Loucy (cell line): Measurements from ENCODE around the gene ARHGAP32.

Experiments
- H2AFZ ChIP-seq: fragments of 200-600 bp; sonication (generic); 2 replicates; pipeline ENCODE4 v1.6.0; 2016; ENCODE audit warnings: antibody characterized with exemption, mild to moderate bottlenecking, low read length, moderate library complexity
- H3F3A ChIP-seq: fragments of 200-600 bp; 2 replicates; pipeline ENCODE4 v1.6.0; 2016; ENCODE audit warnings: antibody characterized with exemption, low read depth, mild to moderate bottlenecking
- H3K27me3 ChIP-seq: fragments of 200-600 bp; sonication (generic); 2 replicates; pipeline ENCODE4 v1.6.1; 2014; ENCODE audit warnings: low read length, mild to moderate bottlenecking; ENCODE audit not compliant: insufficient read depth, poor library complexity, severe bottlenecking
- H3K36me3 ChIP-seq: fragments of 200-600 bp; sonication (generic); 2 replicates; pipeline ENCODE4 v1.6.1; 2016; ENCODE audit warnings: low read length; ENCODE audit not compliant: insufficient read depth
- H3K4me1 ChIP-seq: fragments of 200-600 bp; sonication (generic); 2 replicates; pipeline ENCODE4 v1.5.1; 2014; ENCODE audit warnings: low read length, mild to moderate bottlenecking; ENCODE audit not compliant: insufficient read depth, poor library complexity, severe bottlenecking
- H3K4me2 ChIP-seq: fragments of 200-600 bp; sonication (generic); 2 replicates; pipeline ENCODE4 v1.6.0; 2014; ENCODE audit warnings: antibody characterized with exemption, low read length, low read depth, mild to moderate bottlenecking; ENCODE audit not compliant: poor library complexity, severe bottlenecking
- H3K4me3 ChIP-seq: fragments of 200-600 bp; sonication (generic); 2 replicates; pipeline ENCODE4 v1.5.1; 2014; ENCODE audit warnings: low read length, mild to moderate bottlenecking, mixed read lengths; ENCODE audit not compliant: poor library complexity, severe bottlenecking
- H3K79me2 ChIP-seq: fragments of 200-600 bp; sonication (generic); 2 replicates; pipeline ENCODE4 v1.6.1; 2014; ENCODE audit warnings: low read length; ENCODE audit not compliant: insufficient read depth
- H3K9ac ChIP-seq: fragments of 200-600 bp; sonication (generic); 2 replicates; pipeline ENCODE4 v1.6.0; 2014; ENCODE audit warnings: mild to moderate bottlenecking, low read depth, low read length, moderate library complexity; ENCODE audit not compliant: poor library complexity, severe bottlenecking
- H3K9me2 ChIP-seq: fragments of 200-600 bp; sonication (generic); replicated peaks from 2 replicates; pipeline ENCODE4 v1.6.1; 2016; ENCODE audit warnings: low read depth, low read length, mixed read lengths
- H3K9me3 ChIP-seq: fragments of 200-600 bp; sonication (generic); 2 replicates; pipeline ENCODE4 v1.6.1; 2014; ENCODE audit warnings: mild to moderate bottlenecking, antibody characterized with exemption, low read length, low read depth; ENCODE audit not compliant: insufficient read depth
- H4K20me1 ChIP-seq: fragments of 200-600 bp; sonication (generic); 2 replicates; pipeline ENCODE4 v1.6.0; 2014; ENCODE audit warnings: antibody characterized with exemption, low read length, mild to moderate bottlenecking; ENCODE audit not compliant: insufficient read depth, poor library complexity, severe bottlenecking
- CTCF ChIP-seq: fragments of 200-600 bp; sonication (generic); conservative IDR thresholded peaks from 2 replicates; pipeline ENCODE4 v1.5.1; 2014; ENCODE audit warnings: mild to moderate bottlenecking, antibody characterized with exemption, low read length
- EZH2phosphoT487 ChIP-seq: fragments of 200-600 bp; IDR thresholded peaks from 2 replicates; pipeline ENCODE4 v1.6.1; 2018; ENCODE audit warnings: antibody characterized with exemption, mild to moderate bottlenecking, moderate library complexity, borderline replicate concordance

ARHGAP32 gene

GRCh38 chr11:129208863-129209262, 16.7 kb upstream of the ARHGAP32 start:
- H3K36me3 ChIP-seq, result no peaks in the 10 kb centered on the region
- no peak overlapping the region for H3K4me2 ChIP-seq
- peaks cover 34% of the 10 kb centered on the region; the same call in 1 of the 2 replicates for H3K79me2 ChIP-seq

GRCh38 chr11:129204150-129204838, 12.2 kb upstream of the ARHGAP32 start:
- H2AFZ ChIP-seq, result no peak overlapping the region
- peaks cover 7% of the 10 kb centered on the region for H3K4me1 ChIP-seq
- H3K9ac ChIP-seq, result no peak overlapping the region
- peaks cover 7% of the 10 kb centered on the region; the same call in 1 of the 2 replicates for H3K9me3 ChIP-seq
- H3K9me2 ChIP-seq, result no peaks in the 10 kb centered on the region
- TF ChIP-seq EZH2phosphoT487 (no peak), CTCF (no peak)
- H3K36me3 ChIP-seq, result no peaks in the 10 kb centered on the region
- H3K4me2 ChIP-seq, result no peak overlapping the region
- no peaks in the 10 kb centered on the region for H3K27me3 ChIP-seq
- 0 out of 2 replicates have a peak, but pooled peaks cover 18% of the 10 kb centered on the region for H3K79me2 ChIP-seq
- no peaks in the 10 kb centered on the region for H3F3A ChIP-seq
- no peak overlapping the region for H3K4me3 ChIP-seq
- H4K20me1 ChIP-seq, result no peaks in the 10 kb centered on the region

More at GRCh38 chr11:129208863-129209262, 16.7 kb upstream of the ARHGAP32 start:
- no peaks in the 10 kb centered on the region for H3K27me3 ChIP-seq
- peaks cover 7% of the 10 kb centered on the region for H3K4me1 ChIP-seq
- no peaks in the 10 kb centered on the region for H3F3A ChIP-seq
- H2AFZ ChIP-seq, result no peak overlapping the region
- no peaks in the 10 kb centered on the region for H3K9me3 ChIP-seq
- no peak overlapping the region for H3K9ac ChIP-seq
- no peaks in the 10 kb centered on the region for H3K9me2 ChIP-seq
- no peak for TF ChIP-seq EZH2phosphoT487
- TF ChIP-seq CTCF, result no peak
- no peaks in the 10 kb centered on the region for H4K20me1 ChIP-seq
- H3K4me3 ChIP-seq, result no peak overlapping the region

DNA sequence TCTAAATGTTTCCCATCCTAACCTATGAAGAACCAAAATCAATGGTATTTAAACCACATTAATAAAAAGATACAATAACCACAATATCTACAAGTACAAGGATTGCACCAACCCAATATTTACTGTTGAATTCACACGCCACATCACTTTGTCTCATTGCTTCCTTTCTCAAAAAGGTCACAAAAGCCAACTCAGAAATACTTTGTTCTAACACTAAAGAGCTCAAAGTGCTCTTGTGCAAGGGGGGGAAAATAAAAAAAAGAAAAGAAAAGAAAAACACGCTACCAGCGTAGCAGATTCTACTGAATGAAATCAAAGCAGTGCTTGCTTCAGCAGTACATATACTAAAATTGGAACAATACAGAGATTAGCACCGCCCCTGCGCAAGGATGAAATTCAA, 10.5 kb upstream of the ARHGAP32 start:
- H3K36me3 ChIP-seq, result no peaks in the 10 kb centered on the region
- no peaks in the 10 kb centered on the region for H3K9me2 ChIP-seq
- no peaks in the 10 kb centered on the region for H3F3A ChIP-seq
- H2AFZ ChIP-seq, result no peak overlapping the region
- no peak overlapping the region for H3K4me2 ChIP-seq
- H3K27me3 ChIP-seq, result no peaks in the 10 kb centered on the region
- no peak overlapping the region for H3K4me3 ChIP-seq
- peaks cover 10% of the 10 kb centered on the region; the same call in 1 of the 2 replicates for H3K9me3 ChIP-seq
- no peaks in the 10 kb centered on the region for H4K20me1 ChIP-seq
- H3K9ac ChIP-seq, result no peak overlapping the region
- H3K79me2 ChIP-seq, result 0 out of 2 replicates have a peak, but pooled peaks cover 12% of the 10 kb centered on the region
- peaks cover under 1% of the 10 kb centered on the region for H3K4me1 ChIP-seq
- TF ChIP-seq EZH2phosphoT487, result no peak
- no peak for TF ChIP-seq CTCF
